ENCODE results near the gene CLMN. TPM values are rescaled to one million over a fixed set of nuclear protein-coding genes. Genes with fewer than 3 reads are reported as not detected.
A peak's percentile ranks its signal among the peaks of the same experiment; 100 is the strongest.

CLMN gene
- total and polyA plus RNA-seq, 2 experiments from 2014 or later: 3.2 to 5.7 TPM

DNA sequence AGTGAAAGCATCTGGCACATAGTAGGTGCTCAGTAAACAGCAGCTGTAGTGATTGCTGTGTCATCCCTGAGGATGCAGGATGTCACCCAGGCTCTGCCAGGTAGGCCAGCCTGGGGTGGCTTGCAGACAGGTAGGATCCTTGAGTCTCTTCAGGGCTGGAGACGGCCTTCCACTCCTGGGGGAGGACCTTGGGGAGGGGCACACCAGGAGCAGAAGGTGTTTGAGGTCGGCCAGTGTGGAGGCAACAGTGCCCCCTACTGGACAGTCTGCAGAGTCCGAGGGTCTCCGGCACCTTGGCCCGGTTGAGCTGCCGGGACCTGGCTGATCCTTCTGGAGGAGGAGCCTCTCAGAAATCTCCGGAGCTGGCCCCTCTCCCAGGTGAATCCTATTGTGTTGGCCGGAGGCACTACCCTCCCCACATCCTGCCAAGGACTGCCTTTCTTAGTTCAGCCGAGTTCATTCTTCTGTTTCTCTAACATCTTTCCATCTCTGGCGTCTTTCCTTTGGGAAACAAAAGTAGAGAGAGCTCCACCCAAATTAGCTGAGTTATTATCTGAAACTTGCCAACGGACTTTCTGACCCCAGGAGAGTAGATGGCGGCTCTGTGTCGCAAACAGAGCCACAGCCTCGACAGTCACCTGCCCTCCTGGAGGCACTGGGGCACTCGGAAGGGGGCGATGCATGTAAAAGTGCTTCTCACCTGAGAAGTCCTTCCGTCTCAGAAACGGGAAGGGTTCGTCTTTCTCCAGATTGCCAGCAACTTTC, 41.8 kb upstream of the CLMN start:
- peak overlapping the region; percentile 42 for H3K4me3 ChIP-seq
- H3K4me2 ChIP-seq: peak overlapping the region; percentile 67
- Mint-ChIP-seq H3K9me3 (no peaks in the 10 kb centered on the region; the same call in 2 of the 3 replicates), H3K4me3 (peak overlapping the region; percentile 71), H3K36me3 (ENCODE audit: low read depth) (no peaks in the 10 kb centered on the region), H3K27me3 (ENCODE audit: insufficient read depth, low read depth, poor library complexity) (peaks cover 16% of the 10 kb centered on the region), H3K27ac (peak overlapping the region; percentile 93), H3K4me1 (peaks cover 35% of the 10 kb centered on the region)
- no peaks in the 10 kb centered on the region for H3K36me3 ChIP-seq (ENCODE audit: insufficient read depth)
- H3K79me2 ChIP-seq (replicated peaks; ENCODE audit: insufficient read depth): no peaks in the 10 kb centered on the region
- TF ChIP-seq, protein P1, sequence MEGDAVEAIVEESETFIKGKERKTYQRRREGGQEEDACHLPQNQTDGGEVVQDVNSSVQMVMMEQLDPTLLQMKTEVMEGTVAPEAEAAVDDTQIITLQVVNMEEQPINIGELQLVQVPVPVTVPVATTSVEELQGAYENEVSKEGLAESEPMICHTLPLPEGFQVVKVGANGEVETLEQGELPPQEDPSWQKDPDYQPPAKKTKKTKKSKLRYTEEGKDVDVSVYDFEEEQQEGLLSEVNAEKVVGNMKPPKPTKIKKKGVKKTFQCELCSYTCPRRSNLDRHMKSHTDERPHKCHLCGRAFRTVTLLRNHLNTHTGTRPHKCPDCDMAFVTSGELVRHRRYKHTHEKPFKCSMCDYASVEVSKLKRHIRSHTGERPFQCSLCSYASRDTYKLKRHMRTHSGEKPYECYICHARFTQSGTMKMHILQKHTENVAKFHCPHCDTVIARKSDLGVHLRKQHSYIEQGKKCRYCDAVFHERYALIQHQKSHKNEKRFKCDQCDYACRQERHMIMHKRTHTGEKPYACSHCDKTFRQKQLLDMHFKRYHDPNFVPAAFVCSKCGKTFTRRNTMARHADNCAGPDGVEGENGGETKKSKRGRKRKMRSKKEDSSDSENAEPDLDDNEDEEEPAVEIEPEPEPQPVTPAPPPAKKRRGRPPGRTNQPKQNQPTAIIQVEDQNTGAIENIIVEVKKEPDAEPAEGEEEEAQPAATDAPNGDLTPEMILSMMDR (conservative IDR thresholded peaks at IDR 0.05; ENCODE audit: low read depth in 2 of 2): peak; percentile 82 to 88
- TF ChIP-seq NANOG (IDR thresholded peaks at IDR 0.05; ENCODE audit: borderline replicate concordance) (no peak), CREB1 (CRISPR knock-in tag; IDR thresholded peaks at IDR 0.05; ENCODE audit: low read depth) (no peak), EZH2phosphoT487 (IDR thresholded peaks at IDR 0.05; ENCODE audit: unreplicated experiment) (no peak), ZNF114 (CRISPR knock-in tag; IDR thresholded peaks at IDR 0.05) (no peak), EZH2 (IDR thresholded peaks at IDR 0.05; ENCODE audit: low read depth, unreplicated experiment) (no peak), STAT1 (IDR thresholded peaks at IDR 0.05; ENCODE audit: unreplicated experiment) (no peak), ZNF331 (CRISPR knock-in tag; IDR thresholded peaks at IDR 0.05; ENCODE audit: low read depth) (no peak), JUNB (IDR thresholded peaks at IDR 0.05; ENCODE audit: unreplicated experiment) (no peak), POLR2AphosphoS5 (IDR thresholded peaks at IDR 0.05; ENCODE audit: low read depth) (peak; percentile 46; the same call in 1 of the 2 replicates)
- TF ChIP-seq, protein P2, sequence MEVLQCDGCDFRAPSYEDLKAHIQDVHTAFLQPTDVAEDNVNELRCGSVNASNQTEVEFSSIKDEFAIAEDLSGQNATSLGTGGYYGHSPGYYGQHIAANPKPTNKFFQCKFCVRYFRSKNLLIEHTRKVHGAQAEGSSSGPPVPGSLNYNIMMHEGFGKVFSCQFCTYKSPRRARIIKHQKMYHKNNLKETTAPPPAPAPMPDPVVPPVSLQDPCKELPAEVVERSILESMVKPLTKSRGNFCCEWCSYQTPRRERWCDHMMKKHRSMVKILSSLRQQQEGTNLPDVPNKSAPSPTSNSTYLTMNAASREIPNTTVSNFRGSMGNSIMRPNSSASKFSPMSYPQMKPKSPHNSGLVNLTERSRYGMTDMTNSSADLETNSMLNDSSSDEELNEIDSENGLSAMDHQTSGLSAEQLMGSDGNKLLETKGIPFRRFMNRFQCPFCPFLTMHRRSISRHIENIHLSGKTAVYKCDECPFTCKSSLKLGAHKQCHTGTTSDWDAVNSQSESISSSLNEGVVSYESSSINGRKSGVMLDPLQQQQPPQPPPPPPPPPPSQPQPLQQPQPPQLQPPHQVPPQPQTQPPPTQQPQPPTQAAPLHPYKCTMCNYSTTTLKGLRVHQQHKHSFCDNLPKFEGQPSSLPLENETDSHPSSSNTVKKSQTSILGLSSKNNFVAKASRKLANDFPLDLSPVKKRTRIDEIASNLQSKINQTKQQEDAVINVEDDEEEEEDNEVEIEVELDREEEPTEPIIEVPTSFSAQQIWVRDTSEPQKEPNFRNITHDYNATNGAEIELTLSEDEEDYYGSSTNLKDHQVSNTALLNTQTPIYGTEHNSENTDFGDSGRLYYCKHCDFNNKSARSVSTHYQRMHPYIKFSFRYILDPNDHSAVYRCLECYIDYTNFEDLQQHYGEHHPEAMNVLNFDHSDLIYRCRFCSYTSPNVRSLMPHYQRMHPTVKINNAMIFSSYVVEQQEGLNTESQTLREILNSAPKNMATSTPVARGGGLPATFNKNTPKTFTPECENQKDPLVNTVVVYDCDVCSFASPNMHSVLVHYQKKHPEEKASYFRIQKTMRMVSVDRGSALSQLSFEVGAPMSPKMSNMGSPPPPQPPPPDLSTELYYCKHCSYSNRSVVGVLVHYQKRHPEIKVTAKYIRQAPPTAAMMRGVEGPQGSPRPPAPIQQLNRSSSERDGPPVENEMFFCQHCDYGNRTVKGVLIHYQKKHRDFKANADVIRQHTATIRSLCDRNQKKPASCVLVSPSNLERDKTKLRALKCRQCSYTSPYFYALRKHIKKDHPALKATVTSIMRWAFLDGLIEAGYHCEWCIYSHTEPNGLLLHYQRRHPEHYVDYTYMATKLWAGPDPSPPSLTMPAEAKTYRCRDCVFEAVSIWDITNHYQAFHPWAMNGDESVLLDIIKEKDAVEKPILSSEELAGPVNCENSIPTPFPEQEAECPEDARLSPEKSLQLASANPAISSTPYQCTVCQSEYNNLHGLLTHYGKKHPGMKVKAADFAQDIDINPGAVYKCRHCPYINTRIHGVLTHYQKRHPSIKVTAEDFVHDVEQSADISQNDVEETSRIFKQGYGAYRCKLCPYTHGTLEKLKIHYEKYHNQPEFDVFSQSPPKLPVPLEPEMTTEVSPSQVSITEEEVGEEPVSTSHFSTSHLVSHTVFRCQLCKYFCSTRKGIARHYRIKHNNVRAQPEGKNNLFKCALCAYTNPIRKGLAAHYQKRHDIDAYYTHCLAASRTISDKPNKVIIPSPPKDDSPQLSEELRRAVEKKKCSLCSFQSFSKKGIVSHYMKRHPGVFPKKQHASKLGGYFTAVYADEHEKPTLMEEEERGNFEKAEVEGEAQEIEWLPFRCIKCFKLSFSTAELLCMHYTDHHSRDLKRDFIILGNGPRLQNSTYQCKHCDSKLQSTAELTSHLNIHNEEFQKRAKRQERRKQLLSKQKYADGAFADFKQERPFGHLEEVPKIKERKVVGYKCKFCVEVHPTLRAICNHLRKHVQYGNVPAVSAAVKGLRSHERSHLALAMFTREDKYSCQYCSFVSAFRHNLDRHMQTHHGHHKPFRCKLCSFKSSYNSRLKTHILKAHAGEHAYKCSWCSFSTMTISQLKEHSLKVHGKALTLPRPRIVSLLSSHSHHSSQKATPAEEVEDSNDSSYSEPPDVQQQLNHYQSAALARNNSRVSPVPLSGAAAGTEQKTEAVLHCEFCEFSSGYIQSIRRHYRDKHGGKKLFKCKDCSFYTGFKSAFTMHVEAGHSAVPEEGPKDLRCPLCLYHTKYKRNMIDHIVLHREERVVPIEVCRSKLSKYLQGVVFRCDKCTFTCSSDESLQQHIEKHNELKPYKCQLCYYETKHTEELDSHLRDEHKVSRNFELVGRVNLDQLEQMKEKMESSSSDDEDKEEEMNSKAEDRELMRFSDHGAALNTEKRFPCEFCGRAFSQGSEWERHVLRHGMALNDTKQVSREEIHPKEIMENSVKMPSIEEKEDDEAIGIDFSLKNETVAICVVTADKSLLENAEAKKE (CRISPR knock-in tag; IDR thresholded peaks at IDR 0.05): peak; percentile 59; the same call in 1 of the 2 replicates
- TF ChIP-seq, protein P3, sequence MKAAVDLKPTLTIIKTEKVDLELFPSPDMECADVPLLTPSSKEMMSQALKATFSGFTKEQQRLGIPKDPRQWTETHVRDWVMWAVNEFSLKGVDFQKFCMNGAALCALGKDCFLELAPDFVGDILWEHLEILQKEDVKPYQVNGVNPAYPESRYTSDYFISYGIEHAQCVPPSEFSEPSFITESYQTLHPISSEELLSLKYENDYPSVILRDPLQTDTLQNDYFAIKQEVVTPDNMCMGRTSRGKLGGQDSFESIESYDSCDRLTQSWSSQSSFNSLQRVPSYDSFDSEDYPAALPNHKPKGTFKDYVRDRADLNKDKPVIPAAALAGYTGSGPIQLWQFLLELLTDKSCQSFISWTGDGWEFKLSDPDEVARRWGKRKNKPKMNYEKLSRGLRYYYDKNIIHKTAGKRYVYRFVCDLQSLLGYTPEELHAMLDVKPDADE (IDR thresholded peaks at IDR 0.05): peak; percentile 40; the same call in 1 of the 2 replicates
- TF ChIP-seq, protein P4, sequence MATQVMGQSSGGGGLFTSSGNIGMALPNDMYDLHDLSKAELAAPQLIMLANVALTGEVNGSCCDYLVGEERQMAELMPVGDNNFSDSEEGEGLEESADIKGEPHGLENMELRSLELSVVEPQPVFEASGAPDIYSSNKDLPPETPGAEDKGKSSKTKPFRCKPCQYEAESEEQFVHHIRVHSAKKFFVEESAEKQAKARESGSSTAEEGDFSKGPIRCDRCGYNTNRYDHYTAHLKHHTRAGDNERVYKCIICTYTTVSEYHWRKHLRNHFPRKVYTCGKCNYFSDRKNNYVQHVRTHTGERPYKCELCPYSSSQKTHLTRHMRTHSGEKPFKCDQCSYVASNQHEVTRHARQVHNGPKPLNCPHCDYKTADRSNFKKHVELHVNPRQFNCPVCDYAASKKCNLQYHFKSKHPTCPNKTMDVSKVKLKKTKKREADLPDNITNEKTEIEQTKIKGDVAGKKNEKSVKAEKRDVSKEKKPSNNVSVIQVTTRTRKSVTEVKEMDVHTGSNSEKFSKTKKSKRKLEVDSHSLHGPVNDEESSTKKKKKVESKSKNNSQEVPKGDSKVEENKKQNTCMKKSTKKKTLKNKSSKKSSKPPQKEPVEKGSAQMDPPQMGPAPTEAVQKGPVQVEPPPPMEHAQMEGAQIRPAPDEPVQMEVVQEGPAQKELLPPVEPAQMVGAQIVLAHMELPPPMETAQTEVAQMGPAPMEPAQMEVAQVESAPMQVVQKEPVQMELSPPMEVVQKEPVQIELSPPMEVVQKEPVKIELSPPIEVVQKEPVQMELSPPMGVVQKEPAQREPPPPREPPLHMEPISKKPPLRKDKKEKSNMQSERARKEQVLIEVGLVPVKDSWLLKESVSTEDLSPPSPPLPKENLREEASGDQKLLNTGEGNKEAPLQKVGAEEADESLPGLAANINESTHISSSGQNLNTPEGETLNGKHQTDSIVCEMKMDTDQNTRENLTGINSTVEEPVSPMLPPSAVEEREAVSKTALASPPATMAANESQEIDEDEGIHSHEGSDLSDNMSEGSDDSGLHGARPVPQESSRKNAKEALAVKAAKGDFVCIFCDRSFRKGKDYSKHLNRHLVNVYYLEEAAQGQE (IDR thresholded peaks at IDR 0.05; ENCODE audit: unreplicated experiment): no peak
- H3K27me3 ChIP-seq (ENCODE audit: insufficient read depth): peaks cover 6% of the 10 kb centered on the region; the same call in 1 of the 2 replicates
- DNase-seq (ENCODE audit: low spot score) (peak; percentile 94), ATAC-seq (peak; percentile 88)
- peaks cover 4% of the 10 kb centered on the region for H3F3A ChIP-seq (replicated peaks; ENCODE audit: low read depth)
- peak overlapping the region; percentile 84 for H3K27ac ChIP-seq (ENCODE audit: low read depth)
- peaks cover 23% of the 10 kb centered on the region for H3K4me1 ChIP-seq (ENCODE audit: insufficient read depth)
- H4K20me1 ChIP-seq (replicated peaks; ENCODE audit: insufficient read depth): no peaks in the 10 kb centered on the region
- peak overlapping the region; percentile 100 for H2AFZ ChIP-seq
- H3K9me2 ChIP-seq (ENCODE audit: insufficient read depth): no peaks in the 10 kb centered on the region
